GM10266 (cell line): ENCODE data around the gene METTL26.
A peak's percentile ranks its signal among the peaks of the same experiment; 100 is the strongest.

ENCODE experiments used
- DNase-seq: peaks from one replicate; pipeline ENCODE4 v3.0.0; 2012; ENCODE audit errors: extremely low spot score
- CTCF ChIP-seq: IDR thresholded peaks from 2 replicates; pipeline ENCODE4 v1.5.1; 2012; ENCODE audit warnings: mild to moderate bottlenecking, low read depth; ENCODE audit not compliant: control insufficient read depth, insufficient read depth; ENCODE audit errors: missing control alignments

The METTL26 gene

GRCh38 chr16:680967-681745 lies 45.1 kb upstream of the METTL26 start:
- peak; percentile 25 for TF ChIP-seq CTCF
- no peak for DNase-seq

- no peak for TF ChIP-seq CTCF
Measured at GRCh38 chr16:680625-680945, 44.5 kb upstream of the METTL26 start.

GRCh38 chr16:679814-680624 lies 43.9 kb upstream of the METTL26 start, which contains the start of gene STUB1:
Gene STUB1, plus strand, starts transcription at chr16:680410. Its CDS starts 116 bp downstream, at chr16:680526.
- peak; percentile 94 for DNase-seq
- TF ChIP-seq CTCF = no peak

More at GRCh38 chr16:680625-680945, 44.5 kb upstream of the METTL26 start:
- no peak for DNase-seq

GRCh38 chr16:678858-679813 lies 43.0 kb upstream of the METTL26 start:
- peak; percentile 73 for DNase-seq
- TF ChIP-seq CTCF = no peak

GRCh38 chr16:678209-678857 lies 42.2 kb upstream of the METTL26 start:
- TF ChIP-seq CTCF = no peak
- DNase-seq = no peak

- no peak for DNase-seq
- no peak for TF ChIP-seq CTCF
Measured at GRCh38 chr16:677316-678190, 41.4 kb upstream of the METTL26 start.
